Keratinocyte (primary cell): ENCODE results near the gene TOX2. TPM values are rescaled to one million over a fixed set of nuclear protein-coding genes. Genes with fewer than 3 reads are reported as not detected.
"Not testable (repeated sequence)": the region's sequence is repeated elsewhere in the genome, so short reads cannot be mapped to it uniquely, and the experiment has no call there.

Experiments
- DNase-seq: peaks from one replicate; pipeline ENCODE4 v3.0.0-alpha.2; 2011; ENCODE audit warnings: low read depth, missing footprints, low spot score
- FAIRE-seq: peaks from 2 replicates; lab custom pipeline; 2011; peaks lifted over from hg19 to GRCh38; lab: Jason Lieb, UNC
- H2AFZ ChIP-seq: 2 replicates; pipeline ENCODE4 v1.6.0; 2012; ENCODE audit warnings: low read length, control low read depth, inconsistent platforms; ENCODE audit not compliant: control insufficient read depth
- H3K27ac ChIP-seq: 2 replicates; pipeline ENCODE4 v1.5.1; 2011; ENCODE audit warnings: low read length; ENCODE audit not compliant: control insufficient read depth, insufficient read depth
- H3K27me3 ChIP-seq: 3 replicates; pipeline ENCODE4 v1.6.0; 2011; ENCODE audit warnings: low read length; ENCODE audit not compliant: control insufficient read depth, insufficient read depth; ENCODE audit errors: extremely low read depth
- H3K36me3 ChIP-seq, 2 experiments: 2 replicates in 1 of 2; 3 replicates in 1 of 2; pipeline ENCODE4 v1.5.1; 2011; ENCODE audit warnings: low read length in 2 of 2, mild to moderate bottlenecking in 1 of 2; ENCODE audit not compliant: control insufficient read depth in 2 of 2, insufficient read depth in 2 of 2; ENCODE audit errors: extremely low read depth in 1 of 2
- H3K4me1 ChIP-seq: 3 replicates; pipeline ENCODE4 v1.5.1; 2011; ENCODE audit warnings: low read length; ENCODE audit not compliant: control insufficient read depth, insufficient read depth; ENCODE audit errors: extremely low read depth
- H3K4me2 ChIP-seq: 3 replicates; pipeline ENCODE4 v1.6.0; 2011; ENCODE audit warnings: low read depth, low read length; ENCODE audit not compliant: control insufficient read depth, insufficient read depth; ENCODE audit errors: extremely low read depth
- H3K4me3 ChIP-seq, 3 experiments: fragments of 200-600 bp in 1 of 3; sonication (generic) in 1 of 3; 2 replicates in 2 of 3; 3 replicates in 1 of 3; pipeline ENCODE4 v1.5.1; 2011 to 2016; ENCODE audit warnings: low read length in 3 of 3, mild to moderate bottlenecking in 3 of 3, control low read depth in 2 of 3, inconsistent platforms in 1 of 3, low read depth in 1 of 3, mixed read lengths in 1 of 3, mixed run types in 1 of 3, moderate library complexity in 1 of 3; ENCODE audit not compliant: control insufficient read depth in 2 of 3, insufficient read depth in 2 of 3; ENCODE audit errors: extremely low read depth in 1 of 3
- H3K79me2 ChIP-seq: 2 replicates; pipeline ENCODE4 v1.6.0; 2012; ENCODE audit warnings: low read length; ENCODE audit not compliant: control insufficient read depth, insufficient read depth
- H3K9ac ChIP-seq: 3 replicates; pipeline ENCODE4 v1.6.0; 2011; ENCODE audit warnings: low read length; ENCODE audit not compliant: control insufficient read depth, insufficient read depth; ENCODE audit errors: extremely low read depth
- H3K9me1 ChIP-seq: 3 replicates; pipeline ENCODE4 v1.6.0; 2011; ENCODE audit warnings: low read length; ENCODE audit not compliant: control insufficient read depth, insufficient read depth; ENCODE audit errors: extremely low read depth
- H3K9me3 ChIP-seq: 2 replicates; pipeline ENCODE4 v1.5.1; 2012; ENCODE audit warnings: low read depth, low read length; ENCODE audit not compliant: control insufficient read depth
- H4K20me1 ChIP-seq: 3 replicates; pipeline ENCODE4 v1.6.0; 2011; ENCODE audit warnings: low read length; ENCODE audit not compliant: control insufficient read depth, insufficient read depth; ENCODE audit errors: extremely low read depth
- CTCF ChIP-seq, 3 experiments: IDR thresholded peaks in 1 of 3; conservative IDR thresholded peaks in 1 of 3; optimal IDR thresholded peaks in 1 of 3; 2 replicates in 2 of 3; 3 replicates in 1 of 3; pipeline versions ENCODE3 to v1.5.1; 2011; ENCODE audit warnings: low read length in 3 of 3, mild to moderate bottlenecking in 3 of 3, moderate library complexity in 2 of 3, control low read depth in 1 of 3, inconsistent platforms in 1 of 3; ENCODE audit not compliant: insufficient read depth in 2 of 3; ENCODE audit errors: extremely low read depth in 1 of 3
- EZH2 ChIP-seq: IDR thresholded peaks from one replicate; pipeline ENCODE4 v1.6.1; 2012; ENCODE audit warnings: inconsistent platforms, mild to moderate bottlenecking, low read length, moderate library complexity
- dilution Hi-C: fragments of 300-500 bp; cut with MboI; formaldehyde crosslinking; loops from one replicate; pipeline ENCODE4 v1.7.0; 2020; ENCODE audit warnings: low sequenced_read_pairs; ENCODE audit not compliant: extremely low pct_ligation_motif_present
- polyA plus RNA-seq, 5 experiments: library from polyadenylated mRNA; depleted of rRNA in 3 of 5; stranded (reverse) in 3 of 5; stranded (forward) in 1 of 5; unstranded in 1 of 5; fragments of >200 nt; gene quantifications; 1 replicate in 1 of 5; 2 replicates in 3 of 5; 3 replicates in 1 of 5; pipeline versions ENCODE4 v1.2.1 to v1.2.3, GENCODE V29; 2011 to 2012; ENCODE audit warnings: missing spikeins in 2 of 5, low read depth in 1 of 5, low replicate concordance in 1 of 5

The TOX2 gene
- polyA plus RNA-seq, 1 donor (not counting 4 experiments of a cell fraction or from before 2014, with no cell fraction given) = 0.20 TPM

GRCh38 chr20:44040202-44040915 lies 125.7 kb downstream of the TOX2 start:
- dilution Hi-C loops = no loop called here
- Histone ChIP-seq H3K27me3 (peaks cover 23% of the 10 kb centered on the region), H3K4me1 (no peaks in the 10 kb centered on the region), H3K9me1 (no peaks in the 10 kb centered on the region), H3K9me3 (no peaks in the 10 kb centered on the region), H3K9ac (no peak overlapping the region), H3K4me2 (no peak overlapping the region), H3K36me3 (no peaks in the 10 kb centered on the region), H2AFZ (no peak overlapping the region), H3K4me3 (no peak overlapping the region), H3K79me2 (no peaks in the 10 kb centered on the region), H4K20me1 (no peaks in the 10 kb centered on the region), H3K27ac (no peak overlapping the region)
- DNase-seq = no peak
- FAIRE-seq = no peak
- TF ChIP-seq CTCF (optimal IDR thresholded peaks at IDR 0.05 in 1 of 3, IDR thresholded peaks at IDR 0.05 in 1 of 3, conservative IDR thresholded peaks at IDR 0.05 in 1 of 3; ENCODE audit: extremely low read depth in 1 of 3, insufficient read depth in 2 of 3, low read length in 3 of 3) (no peak), EZH2 (no peak)

GRCh38 chr20:44041001-44041400 lies 126.3 kb downstream of the TOX2 start:
- H3K4me3 ChIP-seq = no peak overlapping the region
- no peak overlapping the region for H3K27ac ChIP-seq
- H3K4me1 ChIP-seq = no peaks in the 10 kb centered on the region
- H4K20me1 ChIP-seq = no peaks in the 10 kb centered on the region
- no peak overlapping the region for H2AFZ ChIP-seq
- H3K79me2 ChIP-seq = no peaks in the 10 kb centered on the region
- dilution Hi-C loops = no loop called here
- H3K9me3 ChIP-seq = no peaks in the 10 kb centered on the region
- H3K9ac ChIP-seq = no peak overlapping the region
- peaks cover 21% of the 10 kb centered on the region for H3K27me3 ChIP-seq
- DNase-seq = no peak
- TF ChIP-seq EZH2 = no peak
- TF ChIP-seq CTCF (optimal IDR thresholded peaks at IDR 0.05 in 1 of 3, IDR thresholded peaks at IDR 0.05 in 1 of 3, conservative IDR thresholded peaks at IDR 0.05 in 1 of 3; ENCODE audit: extremely low read depth in 1 of 3, insufficient read depth in 2 of 3, low read length in 3 of 3) = no peak
- no peak for FAIRE-seq
- H3K4me2 ChIP-seq = no peak overlapping the region
- H3K36me3 ChIP-seq = no peaks in the 10 kb centered on the region
- no peaks in the 10 kb centered on the region for H3K9me1 ChIP-seq

DNA sequence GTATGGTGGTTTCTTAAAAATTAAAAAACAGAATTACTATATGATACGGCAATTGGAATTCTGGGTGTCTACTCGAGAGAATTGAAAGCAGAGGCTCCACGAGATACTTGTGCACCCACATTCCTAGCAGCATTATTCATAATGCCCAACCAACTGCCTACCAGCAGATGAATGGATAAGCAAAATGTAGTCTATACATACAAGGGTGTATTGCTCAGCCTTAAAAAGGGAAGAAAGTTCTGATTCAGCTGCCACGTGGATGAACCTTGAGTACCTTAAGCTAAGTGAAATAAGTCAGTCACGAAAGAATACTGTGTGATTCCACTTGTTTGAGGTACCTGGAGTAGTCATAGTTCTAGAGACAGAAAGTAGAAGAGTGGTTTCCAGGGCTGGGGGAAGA lies 130.1 kb downstream of the TOX2 start:
- dilution Hi-C loops, H4K20me1 ChIP-seq, FAIRE-seq, H2AFZ ChIP-seq, H3K79me2 ChIP-seq, H3K9me1 ChIP-seq, H3K36me3 ChIP-seq, DNase-seq, H3K9ac ChIP-seq, H3K27ac ChIP-seq, H3K27me3 ChIP-seq, H3K9me3 ChIP-seq, H3K4me1 ChIP-seq, H3K4me3 ChIP-seq, H3K4me2 ChIP-seq: not testable (repeated sequence)
